T47D (cell line): ENCODE results near the gene USH1G.
"Not testable (repeated sequence)": the region's sequence is repeated elsewhere in the genome, so short reads cannot be mapped to it uniquely, and the experiment has no call there.

ENCODE experiments used
- DNase-seq, 2 experiments: peaks; one replicate each; pipeline versions ENCODE4 v3.0.0 to v3.0.0-alpha.2; 2011 to 2012; ENCODE audit warnings: low read depth in 1 of 2, low spot score in 1 of 2
- JUND ChIP-seq: IDR thresholded peaks from 2 replicates; pipeline ENCODE4 v1.6.1; 2012; ENCODE audit warnings: low read depth
- in situ Hi-C: cut with HindIII; loops from 2 replicates; pipeline ENCODE4 v1.10.0; 2016; ENCODE audit warnings: low sequenced_read_pairs, low pct_unique_long_range_greater_than_20kb

The USH1G gene

DNA sequence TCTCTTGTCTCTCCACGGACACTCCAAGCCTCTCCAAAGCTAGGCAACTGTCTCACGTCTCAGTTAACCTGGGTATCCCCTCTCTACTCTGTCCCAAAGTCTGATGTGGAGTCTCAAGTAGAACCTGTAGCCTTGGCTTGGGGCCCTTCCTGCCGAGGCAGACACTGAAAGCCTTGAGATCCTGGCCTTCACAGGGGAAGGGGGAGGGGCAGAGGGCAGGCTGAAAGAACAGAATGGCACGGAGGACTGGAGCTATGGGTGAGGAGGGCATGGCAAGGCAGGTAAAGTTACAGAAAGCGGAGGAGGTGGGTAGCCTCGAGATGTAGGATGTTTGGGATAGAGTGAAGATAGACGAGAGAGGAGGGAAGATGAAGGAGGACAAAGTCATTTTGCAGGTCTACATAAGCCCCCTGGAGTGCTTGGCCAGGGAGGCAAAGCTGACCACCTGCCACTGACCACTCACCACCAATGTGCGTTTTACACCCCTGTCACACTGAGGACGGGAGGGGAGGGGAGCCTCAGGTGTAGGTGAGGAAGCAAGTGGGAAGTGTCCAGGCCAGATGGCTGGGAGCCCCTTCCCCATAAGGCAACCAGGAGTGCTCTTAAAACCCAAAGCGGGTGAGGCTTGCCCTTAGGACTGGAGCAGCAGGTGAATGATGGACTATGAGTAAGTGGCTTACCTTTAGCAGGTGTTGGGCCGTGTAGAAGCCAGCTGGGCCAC is 51.5 kb downstream of the USH1G start:
- in situ Hi-C loops: no loop called here
- no peak for DNase-seq
- no peak for TF ChIP-seq JUND

DNA sequence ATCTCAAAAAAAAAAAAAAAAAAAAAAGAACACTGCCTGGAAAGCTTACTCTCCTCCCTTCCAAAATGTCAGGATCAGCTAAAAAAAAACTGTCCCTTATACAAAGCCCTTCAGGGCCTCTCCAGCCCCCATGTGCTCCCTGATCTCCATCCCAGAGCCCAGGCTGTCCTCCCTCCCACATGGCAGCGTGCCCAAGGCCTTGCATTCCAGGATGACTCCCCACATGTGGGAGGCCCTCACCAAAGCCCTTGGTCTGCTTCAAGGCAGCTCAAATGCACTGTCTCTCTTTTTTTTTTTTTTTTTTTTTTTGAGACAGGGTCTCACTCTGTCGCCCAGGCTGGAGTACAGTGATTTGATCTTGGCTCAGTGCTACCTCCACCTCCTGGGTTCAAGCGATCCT is 52.5 kb downstream of the USH1G start:
- DNase-seq: no peak
- in situ Hi-C loops: no loop called here
- TF ChIP-seq JUND: no peak

DNA sequence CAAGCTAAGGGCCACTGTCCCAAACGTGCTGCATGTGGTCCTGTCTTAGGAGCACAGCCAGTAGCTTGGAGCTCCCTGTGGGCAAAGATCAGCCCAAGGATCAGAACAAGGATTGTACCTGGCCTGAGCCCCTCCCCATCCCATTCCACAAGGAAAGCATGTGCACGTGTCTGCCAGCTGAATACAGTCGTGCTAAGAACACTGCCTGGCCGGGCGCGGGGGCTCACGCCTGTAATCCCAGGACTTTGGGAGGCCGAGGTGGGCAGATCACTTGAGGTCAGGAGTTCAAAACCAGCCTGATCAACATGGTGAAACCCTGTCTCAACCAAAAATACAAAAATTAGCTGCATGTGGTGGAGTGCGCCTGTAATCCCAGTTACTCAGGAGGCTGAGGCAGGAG is 53.0 kb downstream of the USH1G start:
- DNase-seq, in situ Hi-C loops: not testable (repeated sequence)

DNA sequence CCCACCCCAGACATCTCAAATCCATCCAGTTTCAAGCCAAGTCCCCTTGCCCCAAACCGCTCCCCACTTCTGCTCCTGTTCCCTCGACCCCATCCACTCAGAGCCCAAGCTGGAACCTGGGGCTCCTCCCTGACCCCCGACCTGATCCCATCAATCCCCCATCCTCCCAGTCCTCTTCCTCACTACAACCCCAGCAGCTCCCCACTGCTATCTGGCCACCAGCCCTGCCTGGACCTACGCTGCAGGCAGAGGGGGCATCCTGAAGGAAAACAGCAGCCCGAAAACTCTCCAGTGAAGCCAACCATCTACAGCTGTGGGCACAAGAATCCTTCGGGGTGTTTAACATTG is 54.2 kb downstream of the USH1G start:
- in situ Hi-C loops: no loop called here
- no peak for TF ChIP-seq JUND
- no peak for DNase-seq

DNA sequence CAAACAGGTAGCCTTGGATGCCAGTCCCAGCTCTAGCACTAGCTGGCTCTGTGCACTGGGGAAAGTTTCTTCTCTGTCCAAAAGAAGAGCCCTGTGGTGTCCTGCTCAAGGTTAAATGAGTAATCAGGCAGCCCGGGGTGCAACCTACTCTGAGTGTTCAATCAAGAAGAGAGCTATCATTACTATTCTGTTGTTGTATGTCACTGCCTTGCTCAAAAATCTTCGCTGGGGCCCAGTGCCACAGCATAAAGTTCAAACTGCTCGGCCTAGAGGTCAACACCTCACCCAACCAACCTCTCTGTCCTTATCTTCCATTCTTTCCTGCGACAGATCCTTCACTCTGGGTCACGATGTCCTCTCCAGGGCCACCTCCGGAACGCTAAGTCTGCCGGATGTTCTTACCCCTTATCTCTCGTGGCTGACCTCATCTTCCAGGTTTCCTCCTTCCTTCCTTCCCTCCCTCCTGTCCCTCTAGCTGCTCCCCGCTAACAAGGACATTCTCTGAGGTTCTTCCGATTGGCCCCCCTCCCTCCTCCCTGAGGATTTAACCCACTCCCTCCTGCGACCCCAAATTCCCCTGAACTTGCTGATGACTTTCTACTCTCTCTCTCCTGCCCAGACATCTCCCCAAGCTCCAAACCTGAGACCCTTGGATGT is 54.7 kb downstream of the USH1G start:
- DNase-seq: no peak
- in situ Hi-C loops: no loop called here
- TF ChIP-seq JUND: no peak

DNA sequence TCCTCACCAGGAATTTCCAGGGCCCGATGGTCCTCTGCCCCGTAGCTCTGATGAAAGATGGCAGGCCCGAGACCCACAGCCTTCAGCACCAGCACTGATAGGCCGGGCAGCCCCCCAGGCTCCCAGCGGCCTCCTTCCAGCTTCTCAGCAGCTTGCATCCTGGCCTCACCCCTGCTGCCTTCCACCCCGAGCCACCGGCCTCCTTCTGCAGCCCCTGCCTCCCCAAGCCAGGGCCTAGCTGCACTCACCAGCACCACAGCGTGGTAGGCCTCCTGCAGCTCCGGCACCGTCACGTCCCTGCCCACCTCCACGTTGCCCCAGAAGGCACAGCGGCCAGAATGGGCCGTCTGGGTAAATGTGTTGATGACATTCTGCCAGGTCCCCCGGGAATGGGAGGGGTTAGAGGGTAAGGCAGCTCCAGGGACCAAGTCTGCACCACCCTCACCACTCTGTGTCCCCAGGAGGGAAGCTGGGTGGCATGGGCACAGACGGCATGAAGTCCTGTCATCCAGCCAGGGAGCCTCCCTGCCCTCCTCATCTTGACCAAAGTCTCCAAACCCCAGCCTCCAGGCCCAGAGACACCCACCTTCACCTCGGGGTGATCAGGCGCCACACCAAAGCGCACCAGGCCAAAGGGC is 56.7 kb downstream of the USH1G start:
- no peak for TF ChIP-seq JUND
- DNase-seq: no peak
- in situ Hi-C loops: no loop called here
